ENCODE data around the gene MRPS15.
"Not testable (repeated sequence)": the region's sequence is repeated elsewhere in the genome, so short reads cannot be mapped to it uniquely, and the experiment has no call there.

Gene MRPS15

DNA sequence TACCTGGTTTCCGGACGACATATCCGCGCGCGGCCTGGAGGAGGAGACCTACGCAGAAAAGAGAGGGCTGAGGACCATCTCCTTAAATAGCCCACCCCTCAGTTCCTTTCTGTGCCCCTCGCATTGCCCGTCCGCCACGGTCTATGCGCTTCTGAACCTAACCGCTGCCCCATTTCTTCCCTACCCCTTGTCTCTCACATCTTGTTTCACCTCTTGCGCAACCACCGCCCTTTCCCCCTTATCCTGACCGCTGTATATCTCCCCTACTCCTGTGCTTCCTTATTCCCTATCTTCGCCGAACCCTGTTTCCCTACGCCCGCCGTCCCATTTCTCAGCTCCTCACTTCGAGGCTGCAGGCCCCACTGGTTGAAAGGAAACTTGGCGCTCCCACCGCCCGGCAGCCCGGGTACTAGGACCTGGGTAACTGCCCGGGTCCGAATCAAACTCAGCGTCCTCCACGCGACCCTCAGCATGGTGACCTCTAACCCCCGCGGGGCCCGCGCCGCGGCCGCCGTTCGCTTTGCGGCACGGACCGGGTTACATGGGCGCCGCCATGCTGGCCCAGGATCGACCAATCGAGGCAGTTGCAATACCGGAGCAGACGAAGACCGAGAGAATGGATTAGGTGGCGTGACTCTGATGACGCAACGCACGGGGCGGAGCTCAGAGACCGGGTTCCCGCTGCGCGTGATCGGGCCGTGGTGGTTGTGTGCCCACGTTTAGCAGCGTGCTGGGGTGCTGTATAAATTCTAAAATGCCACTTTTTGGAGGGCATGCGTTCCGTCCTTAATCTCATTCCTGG, at the start of gene MRPS15:
Gene MRPS15 (minus strand): TSS at position 582 of the 802 bp plus-strand sequence. CDS start 109 bp downstream, at position 473.
- DNase-seq = peak; percentile 95

DNA sequence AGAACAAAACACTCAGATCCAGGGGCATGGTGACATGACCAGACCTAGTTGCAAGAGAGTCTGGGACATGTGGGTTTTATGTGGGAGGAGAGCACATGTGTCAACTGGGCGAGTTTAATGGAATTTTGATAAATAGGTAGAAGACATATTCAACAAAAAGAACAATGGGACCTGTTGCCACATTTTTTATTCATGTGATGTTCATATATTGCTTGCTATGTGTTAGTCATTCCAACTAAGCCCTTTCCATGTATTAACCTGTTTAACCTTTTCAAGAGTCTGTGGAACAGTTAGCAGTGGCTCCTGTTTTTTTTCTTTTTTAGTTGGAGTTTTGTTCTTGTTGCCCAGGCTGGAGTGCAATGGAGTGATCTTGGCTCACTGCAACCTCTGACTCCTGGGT, 48.7 kb upstream of the MRPS15 start:
- no peak for DNase-seq

DNA sequence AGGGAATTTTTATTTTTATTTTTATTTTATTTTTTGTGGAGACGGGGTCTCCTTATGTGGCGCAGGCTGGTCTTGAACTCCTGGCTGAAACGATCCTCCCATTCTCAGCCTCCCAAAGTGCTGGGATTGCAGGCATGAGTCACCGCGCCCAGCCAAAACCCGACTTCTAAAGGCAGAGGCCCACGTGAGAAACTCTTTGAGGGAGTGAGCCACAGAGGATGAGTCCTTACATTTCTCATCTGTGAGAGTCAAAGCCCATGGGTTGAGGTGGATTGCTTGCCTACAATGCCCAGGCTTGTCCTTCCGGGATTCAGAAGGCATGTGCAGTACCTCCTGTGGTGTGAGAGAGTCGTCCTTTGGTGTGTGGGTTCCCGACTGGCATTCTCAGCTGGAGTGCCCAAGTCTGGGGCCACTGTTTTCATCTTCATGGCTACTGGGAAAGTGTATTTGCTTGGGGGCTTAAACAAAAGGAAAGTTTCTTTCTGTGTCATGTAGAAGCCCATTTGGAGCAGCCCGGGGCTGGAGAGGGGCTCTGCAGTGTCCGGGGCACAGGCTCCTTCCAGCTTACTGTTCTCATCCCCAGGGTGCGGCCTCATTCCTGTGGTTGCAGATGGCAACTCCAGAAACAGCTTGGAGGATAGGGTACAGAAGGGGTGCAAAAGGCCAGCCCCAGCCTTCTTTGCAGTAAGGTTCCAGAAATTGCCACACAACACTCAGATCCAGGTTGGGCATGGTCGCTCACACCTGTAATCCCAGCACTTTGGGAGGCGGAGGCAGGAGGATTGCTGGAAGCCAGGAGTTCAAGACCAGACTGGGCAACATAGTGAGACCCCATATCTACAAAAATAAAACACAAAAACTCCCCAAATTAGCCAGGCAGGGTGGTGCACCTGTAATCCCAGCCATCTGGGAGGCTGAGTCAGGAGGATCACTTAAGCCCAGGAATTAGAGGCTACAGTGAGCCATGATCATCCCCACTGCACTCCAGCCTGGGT, 47.9 kb upstream of the MRPS15 start:
- DNase-seq = no peak

DNA sequence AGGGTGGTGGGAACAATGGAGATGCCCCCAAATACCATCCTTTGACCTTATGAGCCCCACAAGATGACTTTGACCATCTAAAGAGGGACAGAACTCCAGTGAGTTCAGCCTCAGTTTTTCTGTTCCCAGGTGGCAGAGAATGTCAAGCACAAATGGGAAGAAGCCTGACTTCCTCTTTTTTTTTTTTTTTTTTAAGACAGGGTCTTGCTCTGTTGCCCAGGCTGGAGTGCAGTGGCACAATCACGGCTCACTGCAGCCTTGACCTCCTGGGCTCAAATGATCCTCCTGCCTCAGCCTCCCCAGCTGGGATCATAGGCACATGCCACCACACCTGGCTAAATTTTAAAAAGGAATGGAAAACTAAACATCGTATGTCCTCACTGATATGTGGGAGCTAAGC, 47.0 kb upstream of the MRPS15 start:
- DNase-seq = not testable (repeated sequence)

DNA sequence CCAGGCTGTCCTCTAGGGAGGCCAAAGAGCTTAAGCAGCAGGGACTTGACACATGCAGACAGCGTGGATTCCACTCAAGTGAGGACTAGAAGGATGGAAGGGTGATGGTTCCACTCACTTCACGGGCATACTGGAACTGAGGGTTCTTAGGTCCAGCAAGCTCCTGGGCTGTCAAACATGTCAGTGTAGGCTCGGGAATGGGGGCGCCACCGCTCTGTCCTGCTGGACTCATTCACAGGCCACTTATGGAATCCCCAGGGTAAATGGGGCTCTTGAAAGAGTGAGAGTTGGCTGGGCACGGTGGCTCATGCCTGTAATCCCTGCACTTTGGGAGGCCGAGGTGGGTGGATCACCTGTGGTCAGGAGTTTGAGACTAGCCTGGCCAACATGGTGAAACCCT, 46.2 kb upstream of the MRPS15 start:
- DNase-seq = no peak

DNA sequence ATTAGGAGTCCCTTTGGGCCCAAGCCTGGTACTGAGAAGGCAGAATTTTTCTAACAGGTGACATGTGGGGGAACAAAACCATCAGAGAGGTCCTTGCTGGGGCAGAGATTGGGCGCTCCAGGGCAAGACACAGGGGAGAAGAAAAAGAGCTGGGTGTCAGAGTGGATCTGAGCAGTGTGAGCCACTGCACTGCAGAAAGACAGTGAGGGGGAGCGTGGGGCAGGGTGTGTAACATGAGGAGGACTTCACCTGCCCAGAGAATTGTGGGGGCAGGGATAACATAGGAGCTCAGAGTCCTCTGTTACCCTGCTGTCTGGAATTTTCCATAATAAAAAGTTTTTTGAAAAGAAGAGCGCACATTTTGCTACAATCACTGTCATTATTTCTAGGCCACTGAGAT, 44.1 kb upstream of the MRPS15 start:
- no peak for DNase-seq

DNA sequence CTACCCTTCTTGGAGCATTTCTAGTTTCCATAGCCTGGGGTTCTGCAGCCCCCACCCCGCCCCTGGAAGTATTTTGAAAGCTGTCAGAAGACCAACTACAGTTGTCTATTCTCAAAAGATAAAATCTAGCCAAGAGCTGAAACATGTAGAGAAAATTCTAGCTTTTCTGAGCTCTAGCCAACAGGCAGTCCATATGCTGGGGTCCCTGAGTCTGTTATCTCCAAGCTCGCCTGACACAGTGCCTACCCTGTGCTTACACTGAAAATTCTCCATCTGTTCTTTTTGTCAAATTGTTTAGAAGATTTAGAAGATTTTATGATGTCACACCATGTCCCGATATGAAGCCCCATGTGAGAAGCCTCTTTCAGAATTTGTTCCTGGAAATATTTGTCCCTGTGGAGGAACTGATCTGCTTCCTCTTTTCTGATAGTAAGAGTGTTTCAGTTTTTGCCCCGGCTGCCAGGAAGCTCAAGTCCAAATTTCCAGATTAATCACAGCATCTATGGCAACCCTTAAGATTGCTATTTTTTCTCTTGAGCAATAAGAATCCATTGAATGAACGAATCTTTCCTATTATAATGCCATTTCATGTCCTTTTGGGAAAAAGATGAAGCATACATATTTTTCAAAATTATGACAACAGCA, 42.2 kb upstream of the MRPS15 start:
- DNase-seq = no peak

DNA sequence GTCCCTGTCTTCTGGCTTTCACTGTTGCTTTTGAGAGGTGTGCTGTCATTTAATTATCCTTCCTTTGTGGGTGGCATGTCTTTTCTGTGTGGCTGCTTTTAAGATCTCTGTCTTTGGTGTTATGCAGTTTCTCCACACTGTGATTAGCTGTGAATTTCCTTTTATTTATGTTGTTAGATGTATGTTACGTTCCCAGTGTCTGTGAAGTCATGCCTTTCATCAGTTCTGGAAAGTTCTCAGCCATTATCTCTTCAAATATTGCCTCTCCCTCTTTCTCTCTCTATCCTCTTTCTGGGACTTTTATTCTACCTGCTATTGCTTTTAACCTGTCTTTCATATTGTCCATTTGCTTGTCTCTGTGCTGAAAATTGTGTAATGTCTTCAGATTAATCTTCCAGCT, 39.5 kb upstream of the MRPS15 start:
- DNase-seq = no peak

DNA sequence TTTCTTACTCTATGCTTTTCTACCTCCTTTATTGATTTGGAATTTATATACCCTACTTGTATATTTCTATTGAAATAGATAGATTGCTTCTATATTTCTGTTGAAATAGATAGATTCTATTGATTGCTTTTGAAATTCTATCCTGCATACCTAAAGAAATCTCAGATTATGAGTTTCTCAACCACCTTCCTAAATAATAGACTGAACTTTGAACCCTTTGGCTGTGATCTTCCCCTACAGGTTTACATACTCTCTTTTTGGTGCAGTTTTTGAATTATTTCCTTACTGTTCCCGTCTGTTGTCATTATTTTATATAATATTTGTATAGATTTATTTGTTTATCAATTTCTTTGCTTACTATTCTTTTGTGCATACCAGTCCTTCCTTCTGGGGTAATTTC, 39.0 kb upstream of the MRPS15 start:
- no peak for DNase-seq

DNA sequence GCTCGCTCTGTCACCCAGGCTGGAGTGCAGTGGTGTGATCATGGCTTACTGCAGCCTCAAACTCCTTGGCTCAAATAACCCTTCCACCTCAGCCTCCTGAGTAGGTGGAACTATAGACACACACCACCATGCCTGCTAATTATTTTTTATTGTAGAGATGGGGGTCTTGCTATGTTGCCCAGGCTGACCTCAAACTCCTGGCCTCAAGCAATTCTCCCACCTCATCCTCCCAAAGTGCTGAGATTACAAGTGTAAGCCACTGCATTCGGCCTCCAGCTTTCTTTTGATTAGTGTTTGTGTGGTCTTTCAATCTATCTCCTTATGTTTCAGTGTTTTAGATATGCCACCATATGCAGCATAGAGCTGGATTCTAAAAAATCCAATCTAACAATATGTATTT, 38.4 kb upstream of the MRPS15 start:
- DNase-seq = no peak

DNA sequence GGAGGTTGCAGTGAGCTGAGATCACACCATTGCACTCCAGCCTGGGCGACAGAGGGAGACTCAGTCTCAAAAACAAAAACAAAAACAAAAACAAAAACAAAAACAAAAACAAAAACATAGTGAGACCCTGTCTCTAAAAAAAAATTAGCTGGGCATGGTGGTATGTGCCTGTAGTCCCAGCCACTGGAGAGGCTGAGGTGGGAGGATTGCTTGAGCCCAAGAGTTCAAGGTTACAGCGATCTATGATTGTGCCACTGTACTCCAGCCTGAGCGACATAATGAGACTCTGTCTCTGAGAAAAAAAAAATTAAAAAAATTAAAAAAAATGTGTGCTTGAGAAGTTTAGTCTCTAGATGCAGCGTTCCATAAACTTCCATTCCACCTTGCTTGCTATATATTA, 37.7 kb upstream of the MRPS15 start:
- DNase-seq = not testable (repeated sequence)

DNA sequence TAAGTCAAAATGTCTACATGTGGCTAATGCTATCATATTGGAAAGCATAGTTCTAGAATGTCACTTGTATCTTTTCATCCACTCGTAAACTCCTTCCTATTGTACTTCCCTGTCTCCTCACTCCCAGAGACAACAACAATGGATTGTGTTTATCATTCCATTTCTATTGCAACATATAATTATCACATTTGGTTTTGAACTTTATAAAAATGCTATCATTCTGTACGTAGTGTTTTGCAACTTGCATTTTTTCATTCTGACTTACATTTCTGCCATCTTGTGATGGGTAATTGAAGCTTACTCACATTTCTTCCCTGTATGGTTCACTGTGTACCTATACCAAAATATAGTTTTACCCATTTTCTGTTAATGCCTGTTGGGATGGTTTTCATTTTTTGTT, 33.0 kb upstream of the MRPS15 start:
- no peak for DNase-seq

DNA sequence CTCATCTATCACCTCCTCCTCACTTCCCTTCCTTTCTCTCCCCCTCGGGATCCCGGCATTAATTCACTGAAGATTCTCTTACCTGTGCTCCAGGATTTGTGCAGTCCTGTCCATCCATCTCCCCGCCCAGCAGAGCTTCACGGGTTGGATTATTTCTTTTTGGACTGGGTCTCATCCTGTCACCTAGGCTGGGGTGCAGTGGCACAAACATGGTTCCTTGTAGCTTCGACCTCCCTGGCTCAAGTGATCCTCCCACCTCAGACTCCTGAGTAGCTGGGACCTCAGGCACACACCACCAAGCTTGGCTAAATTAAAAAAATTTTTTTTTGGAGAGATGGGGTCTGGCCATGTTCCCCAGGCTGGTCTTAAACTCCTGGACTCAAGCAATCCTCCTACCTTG, 30.8 kb upstream of the MRPS15 start:
- DNase-seq = no peak

DNA sequence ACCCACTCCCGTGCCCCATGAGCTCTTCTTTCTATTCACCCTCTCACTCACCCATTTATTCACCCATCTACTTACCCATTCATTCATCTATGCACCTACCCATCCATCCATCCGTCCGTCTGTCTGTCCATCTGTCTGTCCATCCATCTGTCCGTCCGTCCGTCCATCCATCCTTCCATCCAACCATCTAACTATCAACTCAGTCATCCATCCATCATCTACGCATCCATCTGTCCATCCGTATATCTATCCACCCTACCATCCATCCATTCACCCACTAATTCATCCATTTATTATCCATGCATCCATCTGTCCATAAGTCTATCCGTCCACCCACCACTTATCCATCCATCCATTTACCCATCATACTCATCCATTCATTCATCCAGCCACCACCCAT, 29.3 kb upstream of the MRPS15 start:
- DNase-seq = no peak

DNA sequence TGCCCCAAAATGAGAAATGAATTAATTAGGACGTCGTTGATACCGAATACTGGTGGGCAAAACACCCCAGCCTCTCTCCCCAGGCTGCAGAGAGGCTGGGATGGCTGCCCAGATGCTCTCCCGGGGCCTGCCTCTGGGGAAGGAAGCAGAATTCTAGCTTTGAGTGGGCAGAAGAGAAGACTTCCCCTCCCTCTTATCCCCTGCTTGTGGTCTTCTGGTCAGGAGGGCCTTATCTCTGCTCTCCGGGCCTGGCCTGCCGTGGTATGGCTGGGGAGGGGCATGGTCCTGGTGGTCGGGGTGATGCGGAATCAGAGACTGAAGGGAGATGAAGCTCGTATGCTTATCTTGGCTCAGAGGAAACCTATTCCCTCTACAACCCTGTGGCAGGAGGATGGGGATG, 28.3 kb upstream of the MRPS15 start:
- DNase-seq = no peak

DNA sequence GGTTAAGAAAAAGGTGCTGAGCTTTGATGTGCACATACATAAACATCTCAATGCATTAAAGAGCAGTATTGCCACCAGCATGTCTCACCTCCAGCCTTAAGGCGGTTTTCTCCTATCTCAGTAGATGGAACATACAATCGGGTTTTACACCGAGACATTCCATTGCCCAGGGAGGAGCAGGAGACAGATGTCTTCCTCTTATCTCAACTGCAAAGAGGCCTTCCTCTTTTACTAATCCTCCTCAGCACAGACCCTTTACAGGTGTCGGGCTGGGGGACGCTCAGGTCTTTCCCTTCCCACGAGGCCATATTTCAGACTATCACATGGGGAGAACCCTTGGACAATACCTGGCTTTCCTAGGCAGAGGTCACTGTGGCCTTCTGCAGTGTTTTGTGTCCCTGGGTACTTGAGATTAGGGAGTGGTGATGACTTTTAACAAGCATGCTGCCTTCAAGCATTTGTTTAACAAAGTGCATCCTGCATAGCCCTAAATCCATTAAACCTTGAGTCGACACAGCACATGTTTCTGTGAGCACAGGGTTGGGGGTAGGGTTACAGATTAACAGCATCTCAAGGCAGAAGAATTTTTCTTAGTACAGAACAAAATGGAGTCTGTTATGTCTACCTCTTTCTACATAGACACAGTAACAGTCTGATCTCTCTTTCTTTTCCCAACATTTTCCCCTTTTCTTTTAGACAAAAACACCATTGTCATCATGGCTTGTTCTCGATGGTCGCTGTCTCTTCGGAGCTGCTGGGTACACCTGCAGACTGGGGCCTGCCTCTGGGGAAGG, 25.3 kb upstream of the MRPS15 start:
- not testable (repeated sequence) for DNase-seq

DNA sequence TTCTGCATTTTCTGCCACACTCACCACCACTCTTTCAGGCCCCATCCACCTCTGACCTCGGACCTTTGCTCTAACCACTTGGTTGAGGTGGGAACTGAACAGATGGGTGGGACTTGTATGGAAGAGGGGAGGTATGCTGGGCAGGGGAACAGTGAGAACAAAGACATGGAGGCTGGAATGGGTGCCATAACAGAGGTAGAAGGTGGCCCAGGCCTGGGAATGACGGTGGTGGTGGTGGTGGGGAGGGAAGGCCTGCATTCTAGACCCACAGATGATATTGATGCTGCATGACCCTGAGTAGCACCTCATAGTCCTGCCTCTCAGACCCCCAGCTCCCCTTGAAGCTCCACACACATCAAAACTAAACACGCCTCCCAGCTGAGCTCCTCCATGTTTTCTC, 23.7 kb upstream of the MRPS15 start:
- no peak for DNase-seq

DNA sequence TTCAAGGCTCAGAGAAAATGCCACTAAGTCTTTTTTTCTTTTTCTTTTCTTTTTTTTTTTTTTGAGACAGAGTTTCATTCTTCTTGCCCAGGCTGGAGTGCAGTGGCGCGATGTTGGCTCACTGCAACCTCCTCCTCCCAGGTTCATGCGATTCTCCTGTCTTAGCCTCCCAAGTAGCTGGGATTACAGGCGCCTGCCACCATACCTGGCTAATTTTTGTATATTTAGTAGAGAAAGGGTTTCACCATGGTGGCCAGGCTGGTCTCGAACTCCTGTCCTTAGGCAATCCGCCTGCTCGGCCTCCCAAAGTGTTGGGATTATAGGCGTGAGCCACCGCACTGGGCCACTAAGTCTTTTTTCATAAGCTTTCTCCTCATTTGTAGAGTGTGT, 23.1 kb upstream of the MRPS15 start:
- DNase-seq = not testable (repeated sequence)

DNA sequence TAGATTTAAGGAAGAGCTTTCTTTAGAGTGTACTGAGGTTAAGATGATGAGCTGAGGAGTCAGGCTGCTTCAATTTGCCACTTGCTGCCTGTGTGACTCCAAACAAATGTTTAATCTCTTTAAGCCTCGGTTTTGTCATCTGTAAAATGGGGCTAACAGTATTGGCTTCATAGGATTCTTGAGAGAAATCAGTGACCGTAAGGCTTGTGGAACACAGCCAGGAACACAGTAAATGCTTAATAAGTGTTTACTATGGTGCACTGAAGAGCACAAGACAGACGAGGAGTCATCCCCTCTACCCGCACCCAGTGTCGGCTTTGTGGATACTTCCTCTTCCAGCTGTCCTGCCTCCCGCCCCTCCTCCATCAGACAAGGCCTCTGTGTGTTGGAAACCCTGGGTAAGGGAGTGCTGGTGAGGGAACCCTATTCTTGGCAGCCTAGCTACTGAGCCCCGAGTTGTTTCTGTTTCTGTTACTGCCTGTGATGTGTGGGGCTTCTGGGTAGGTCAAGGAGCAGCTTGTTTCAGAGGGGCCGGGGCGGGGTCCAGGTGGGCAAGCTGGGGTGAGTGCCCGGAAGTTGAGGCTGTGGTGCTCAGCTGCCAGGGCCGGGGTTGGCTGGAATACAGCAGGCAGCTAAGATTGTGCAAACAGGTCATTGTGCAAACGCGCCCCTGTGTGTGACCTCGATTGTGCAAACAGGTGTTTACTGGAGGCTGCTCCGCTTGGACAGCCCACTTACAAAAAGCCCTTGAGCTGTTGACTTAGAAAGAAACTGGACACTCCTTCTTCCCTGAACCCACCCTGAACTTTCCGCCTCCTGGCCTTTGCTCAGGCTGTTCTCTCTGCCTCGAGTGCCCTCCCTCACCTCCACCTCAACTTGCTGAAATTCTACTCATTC, 22.5 kb upstream of the MRPS15 start:
- no peak for DNase-seq

DNA sequence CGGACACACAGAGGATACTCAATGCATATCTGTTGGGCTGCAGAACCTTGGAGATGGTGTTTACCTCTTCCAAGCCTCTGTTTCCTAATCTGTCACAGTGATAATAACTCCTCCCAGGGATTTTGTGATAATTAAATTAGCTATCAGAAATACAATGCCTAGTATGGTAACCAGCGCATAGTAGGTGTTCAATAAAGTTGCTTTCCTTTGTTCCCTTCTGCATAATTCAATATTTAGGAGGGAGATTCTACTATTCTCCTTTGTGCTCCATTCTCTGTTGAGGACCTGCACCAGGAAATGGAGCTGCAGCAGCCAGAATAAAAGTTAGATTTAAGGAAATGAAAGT, 21.9 kb upstream of the MRPS15 start:
- DNase-seq = no peak

DNA sequence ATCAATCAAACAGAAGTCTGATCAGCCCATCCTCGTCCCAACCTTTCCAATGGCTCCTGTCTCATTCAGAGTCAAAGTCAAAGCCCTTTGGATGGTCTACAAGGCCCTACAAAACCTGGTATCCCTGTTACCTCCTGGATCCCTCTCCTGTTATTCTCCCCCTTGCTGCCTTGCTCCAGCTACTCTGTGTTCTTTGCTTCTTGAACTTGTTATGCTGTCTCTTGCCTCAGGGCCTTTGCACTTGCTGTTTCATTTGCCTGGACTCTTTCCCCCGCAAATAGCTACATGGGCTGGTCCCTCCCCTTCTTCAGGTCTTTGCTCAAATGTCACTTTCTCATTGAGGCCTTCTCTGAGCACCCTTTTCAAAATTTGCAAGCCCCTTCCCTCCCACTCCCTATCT, 19.9 kb upstream of the MRPS15 start:
- no peak for DNase-seq

All from activated CD4-positive, alpha-beta T cell treated with anti-CD3 and anti-CD28 coated beads, Interleukin-2, amount 50 U/mL, for 1 hour (primary cell).